Spleen (tissue), 7 donors: ENCODE data around the gene ADAMTS20.

Experiments
- CTCF ChIP-seq, 11 experiments: fragments of 200-600 bp in 7 of 11; fragments of 450-650 bp in 4 of 11; sonication (generic) in 4 of 11; IDR thresholded peaks in 8 of 11; conservative IDR thresholded peaks in 3 of 11; 1 replicate in 7 of 11; 2 replicates in 4 of 11; pipeline versions ENCODE4 v1.4.0 to v1.8.0; 2016 to 2021; ENCODE audit warnings: antibody characterized with exemption in 11 of 11, inconsistent platforms in 4 of 11, mild to moderate bottlenecking in 1 of 11
- POLR2A ChIP-seq, 3 donors: fragments of 450-650 bp; IDR thresholded peaks; one replicate each; pipeline ENCODE4 v1.5.1; 2017; ENCODE audit warnings: antibody characterized with exemption in 3 of 3, mild to moderate bottlenecking in 1 of 3
- POLR2AphosphoS5 ChIP-seq, 3 donors: sonication (generic); formaldehyde crosslinking; IDR thresholded peaks; one replicate each; pipeline ENCODE4 v1.5.1; 2017; ENCODE audit warnings: antibody characterized with exemption in 3 of 3
- donor health status: DM: no; HTN: no; CAD: no; lungs with moderate emphysema.
- donor health status: DM: no; HTN: no; CAD: no.
- donor health status: DM: no; HTN: no; CAD: no.

- TF ChIP-seq POLR2A (IDR thresholded peaks at IDR 0.05) (no peak), CTCF (IDR thresholded peaks at IDR 0.05 in 8 of 11, conservative IDR thresholded peaks at IDR 0.05 in 3 of 11) (no peak), POLR2AphosphoS5 (IDR thresholded peaks at IDR 0.05) (no peak)
Observed at GRCh38 chr12:43401096-43401495, 150.9 kb downstream of the ADAMTS20 start.
